GM23338 (cell line): ENCODE measurements around the gene RGS6. TPM values are rescaled to one million over a fixed set of nuclear protein-coding genes. Genes with fewer than 3 reads are reported as not detected.

Source experiments
- ATAC-seq: fragments of 200-7000 bp; cut with Tn5 transposase; 3 replicates; pipeline ENCODE4 v1.9.1; 2020
- DNase-seq: peaks from one replicate; pipeline ENCODE4 v3.0.0-alpha.2; 2015; ENCODE audit warnings: low spot score
- H2AFZ ChIP-seq: fragments of 200-600 bp; sonication (generic); 2 replicates; pipeline ENCODE4 v1.8.0; 2016; ENCODE audit warnings: antibody characterized with exemption, mild to moderate bottlenecking, moderate library complexity
- H3F3A ChIP-seq: fragments of 200-600 bp; sonication (generic); replicated peaks from 2 replicates; pipeline ENCODE4 v1.8.0; 2017; ENCODE audit warnings: antibody characterized with exemption, mixed run types, low read depth
- H3K27ac ChIP-seq: fragments of 200-600 bp; sonication (generic); 2 replicates; pipeline ENCODE4 v1.6.1; 2016; ENCODE audit warnings: low read depth
- H3K27me3 ChIP-seq: fragments of 200-600 bp; sonication (generic); 2 replicates; pipeline ENCODE4 v1.8.0; 2016; ENCODE audit warnings: mild to moderate bottlenecking, mixed run types, moderate library complexity; ENCODE audit not compliant: insufficient read depth
- H3K36me3 ChIP-seq: fragments of 200-600 bp; sonication (generic); 2 replicates; pipeline ENCODE4 v1.8.0; 2016; ENCODE audit warnings: mild to moderate bottlenecking; ENCODE audit not compliant: insufficient read depth
- H3K4me1 ChIP-seq: fragments of 200-600 bp; sonication (generic); 2 replicates; pipeline ENCODE4 v1.8.0; 2016; ENCODE audit warnings: mild to moderate bottlenecking, moderate library complexity; ENCODE audit not compliant: insufficient read depth
- H3K4me2 ChIP-seq: fragments of 200-600 bp; sonication (generic); 2 replicates; pipeline ENCODE4 v1.7.1; 2017; ENCODE audit warnings: mixed run types
- H3K4me3 ChIP-seq: fragments of 200-600 bp; sonication (generic); 2 replicates; pipeline ENCODE4 v1.6.1; 2016; ENCODE audit warnings: mixed run types
- H3K79me2 ChIP-seq: fragments of 200-600 bp; sonication (generic); replicated peaks from 2 replicates; pipeline ENCODE4 v1.8.0; 2017; ENCODE audit warnings: mild to moderate bottlenecking; ENCODE audit not compliant: insufficient read depth
- H3K9me2 ChIP-seq: fragments of 200-600 bp; sonication (generic); 2 replicates; pipeline ENCODE4 v1.8.0; 2017; ENCODE audit not compliant: insufficient read depth
- H4K20me1 ChIP-seq: fragments of 200-600 bp; sonication (generic); replicated peaks from 2 replicates; pipeline ENCODE4 v1.8.0; 2017; ENCODE audit warnings: mild to moderate bottlenecking; ENCODE audit not compliant: insufficient read depth
- H3K27ac Mint-ChIP-seq: 2 replicates; pipeline ENCODE4 v1.8.0; 2020; ENCODE audit warnings: inconsistent platforms, mild to moderate bottlenecking, moderate library complexity, mixed read lengths
- H3K27me3 Mint-ChIP-seq: 3 replicates; pipeline ENCODE4 v1.8.0; 2022; ENCODE audit warnings: low read depth, mild to moderate bottlenecking, moderate library complexity, mixed read lengths, inconsistent platforms; ENCODE audit not compliant: insufficient read depth, poor library complexity
- H3K36me3 Mint-ChIP-seq: 3 replicates; pipeline ENCODE4 v1.8.0; 2021; ENCODE audit warnings: low read depth, mild to moderate bottlenecking, inconsistent platforms, moderate library complexity, mixed read lengths
- H3K4me1 Mint-ChIP-seq: 3 replicates; pipeline ENCODE4 v1.8.0; 2020; ENCODE audit warnings: mild to moderate bottlenecking, inconsistent platforms, mixed read lengths
- H3K4me3 Mint-ChIP-seq: 3 replicates; pipeline ENCODE4 v1.8.0; 2021; ENCODE audit warnings: moderate library complexity, mild to moderate bottlenecking, inconsistent platforms, mixed read lengths
- H3K9me3 Mint-ChIP-seq: 3 replicates; pipeline ENCODE4 v1.8.0; 2020; ENCODE audit warnings: moderate library complexity, mild to moderate bottlenecking, inconsistent platforms, mixed read lengths
- CTCF ChIP-seq, 2 experiments: fragments of 200-600 bp in 1 of 2; sonication (generic) in 1 of 2; conservative IDR thresholded peaks; 2 replicates each; pipeline versions ENCODE4 v1.5.1 to v1.6.1; 2016 to 2017; ENCODE audit warnings: antibody characterized with exemption in 2 of 2, low read depth in 2 of 2, mild to moderate bottlenecking in 2 of 2, moderate library complexity in 1 of 2
- ETS1 ChIP-seq: IDR thresholded peaks from 2 replicates; pipeline ENCODE4 v1.6.1; 2016; ENCODE audit warnings: antibody characterized with exemption
- EZH2phosphoT487 ChIP-seq: fragments of 200-600 bp; sonication (generic); IDR thresholded peaks from one replicate; pipeline ENCODE4 v1.8.1; 2018; ENCODE audit warnings: antibody characterized with exemption; ENCODE audit not compliant: unreplicated experiment
- JUNB ChIP-seq: IDR thresholded peaks from one replicate; pipeline ENCODE4 v1.6.1; 2016; ENCODE audit warnings: antibody characterized with exemption; ENCODE audit not compliant: unreplicated experiment
- NANOG ChIP-seq: IDR thresholded peaks from 2 replicates; pipeline ENCODE4 v1.6.1; 2016; ENCODE audit warnings: antibody characterized with exemption, borderline replicate concordance
- POLR2AphosphoS5 ChIP-seq: IDR thresholded peaks from 2 replicates; pipeline ENCODE4 v1.6.1; 2016; ENCODE audit warnings: antibody characterized with exemption, low read depth
- REST ChIP-seq: IDR thresholded peaks from one replicate; pipeline ENCODE4 v1.6.1; 2018; ENCODE audit warnings: antibody characterized with exemption; ENCODE audit not compliant: unreplicated experiment
- STAT1 ChIP-seq: IDR thresholded peaks from one replicate; pipeline ENCODE4 v1.6.1; 2016; ENCODE audit warnings: antibody characterized with exemption; ENCODE audit not compliant: unreplicated experiment
- ZNF114 ChIP-seq: fragments of 250-450 bp; sonication (Bioruptor Pico); IDR thresholded peaks from 2 replicates; pipeline ENCODE4 v1.5.0; 2020; ENCODE audit warnings: mild to moderate bottlenecking, moderate library complexity
- ZNF331 ChIP-seq: fragments of 250-450 bp; sonication (Bioruptor Pico); IDR thresholded peaks from 2 replicates; pipeline ENCODE4 v1.5.0; 2020; ENCODE audit warnings: low read depth, mild to moderate bottlenecking, moderate library complexity
- ZNF462 ChIP-seq: fragments of 250-450 bp; sonication (Bioruptor Pico); IDR thresholded peaks from 2 replicates; pipeline ENCODE4 v1.5.0; 2020; ENCODE audit warnings: mild to moderate bottlenecking, moderate library complexity
- polyA plus RNA-seq: library from polyadenylated mRNA; unstranded; fragments of >200 nt; fragmentation: Nextera tagmentation; extraction: Ambion mirVana; gene quantifications from 2 replicates; pipeline ENCODE4 v1.2.1, GENCODE V29; 2016
- total RNA-seq: library from RNA; depleted of rRNA; stranded (reverse); fragments of >200 nt; shearing (Covaris generic); gene quantifications from 2 replicates; pipeline ENCODE4 v1.2.3, GENCODE V29; 2014

RGS6 gene
- total and polyA plus RNA-seq, 2 experiments from 2014 or later: 0.66 to 0.83 TPM

- no peak for TF ChIP-seq POLR2AphosphoS5
Observed at GRCh38 chr14:72609205-72609916, 677.1 kb downstream of the RGS6 start (continued).

GRCh38 chr14:72610096-72610830 lies 678.0 kb downstream of the RGS6 start:
- Mint-ChIP-seq H3K4me1 (peaks cover 5% of the 10 kb centered on the region; the same call in 2 of the 3 replicates), H3K27me3 (peaks cover 4% of the 10 kb centered on the region)
- ATAC-seq: no peak
- TF ChIP-seq ZNF114 (no peak), CTCF (conservative IDR thresholded peaks at IDR 0.05; ENCODE audit: low read depth in 2 of 2) (no peak), ZNF331 (CRISPR knock-in tag) (no peak), STAT1 (no peak), EZH2phosphoT487 (no peak), NANOG (no peak), POLR2AphosphoS5 (no peak), REST (no peak), JUNB (no peak), ETS1 (no peak), ZNF462 (CRISPR knock-in tag) (no peak)

More at GRCh38 chr14:72610096-72610830, 678.0 kb downstream of the RGS6 start:
- Histone ChIP-seq H3K27ac (no peak overlapping the region), H2AFZ (no peak overlapping the region), H3K79me2 (no peaks in the 10 kb centered on the region), H3K4me2 (no peak overlapping the region), H3F3A (no peaks in the 10 kb centered on the region), H3K4me1 (no peaks in the 10 kb centered on the region), H4K20me1 (no peaks in the 10 kb centered on the region), H3K9me2 (peaks cover 10% of the 10 kb centered on the region; the same call in 1 of the 2 replicates), H3K27me3 (no peaks in the 10 kb centered on the region), H3K4me3 (no peak overlapping the region), H3K36me3 (no peaks in the 10 kb centered on the region)
- Mint-ChIP-seq H3K9me3 (no peaks in the 10 kb centered on the region), H3K36me3 (no peaks in the 10 kb centered on the region), H3K4me3 (no peak overlapping the region), H3K27ac (no peak overlapping the region)
- DNase-seq: no peak
